GM12891 (cell line): ENCODE results near the gene PPP3R2.

Source experiments
- PAX5 ChIP-seq: IDR thresholded peaks from 2 replicates; pipeline ENCODE4 v1.6.1; 2011; ENCODE audit warnings: low read length, moderate library complexity, mild to moderate bottlenecking; ENCODE audit not compliant: insufficient read depth, severe bottlenecking
- POLR2A ChIP-seq: IDR thresholded peaks from 2 replicates; pipeline ENCODE4 v1.6.1; 2011; ENCODE audit warnings: low read depth, low read length, control low read depth
- SPI1 ChIP-seq: IDR thresholded peaks from 2 replicates; pipeline ENCODE4 v1.6.1; 2011; ENCODE audit warnings: low read depth, low read length, control low read depth

- TF ChIP-seq POLR2A (no peak), SPI1 (no peak), PAX5 (no peak)
These were observed 40.1 kb upstream of the PPP3R2 start for GRCh38 chr9:101634741-101635409.
